ENCODE measurements around the gene ARSA.
"Not testable (repeated sequence)": the region's sequence is repeated elsewhere in the genome, so short reads cannot be mapped to it uniquely, and the experiment has no call there.

ARSA gene

GRCh38 chr22:50656122-50657070 is 28.4 kb upstream of the ARSA start:
- in situ Hi-C loops (cut with HindIII; ENCODE audit: low sequenced_read_pairs): no loop called here

DNA sequence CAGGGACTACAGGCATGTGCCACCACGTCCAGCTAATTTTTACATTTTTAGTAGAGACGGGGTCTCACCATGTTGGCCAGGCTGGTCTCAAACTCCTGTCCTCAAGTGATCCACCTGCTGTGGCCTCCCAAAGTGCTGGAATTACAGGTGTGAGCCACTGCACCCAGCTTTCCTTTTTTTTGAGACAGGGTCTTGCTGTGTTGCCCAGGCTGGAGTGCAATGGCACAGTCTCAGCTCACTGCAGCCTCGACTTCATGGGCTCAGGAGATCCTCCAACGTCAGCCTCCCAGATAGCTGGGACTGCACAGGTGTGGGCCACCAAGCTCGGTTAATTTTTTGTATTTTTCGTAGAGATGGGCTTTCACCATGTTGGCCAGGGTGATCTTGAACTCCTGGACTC is 26.7 kb upstream of the ARSA start:
- in situ Hi-C loops (cut with HindIII; ENCODE audit: low sequenced_read_pairs): not testable (repeated sequence)

DNA sequence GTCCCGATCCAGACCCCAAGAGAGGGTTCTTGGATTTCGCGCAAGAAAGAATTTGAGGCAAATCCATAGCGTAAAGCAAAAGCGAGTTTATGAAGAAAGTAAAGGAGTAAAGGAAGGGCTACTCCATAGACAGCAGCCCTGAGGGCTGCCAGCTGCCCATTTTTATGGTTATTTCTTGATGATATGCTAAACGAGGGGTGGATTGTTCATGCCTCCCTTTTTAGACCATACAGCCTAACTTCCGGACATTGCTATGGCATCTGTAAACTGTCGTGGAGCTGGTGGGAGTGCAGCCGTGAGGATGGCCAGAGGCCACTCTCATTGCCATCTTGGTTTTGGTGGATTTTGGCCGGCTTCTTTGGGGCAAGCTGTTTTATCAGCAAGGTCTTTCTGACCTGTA is 25.3 kb upstream of the ARSA start:
- in situ Hi-C loops (cut with HindIII; ENCODE audit: low sequenced_read_pairs): no loop called here

DNA sequence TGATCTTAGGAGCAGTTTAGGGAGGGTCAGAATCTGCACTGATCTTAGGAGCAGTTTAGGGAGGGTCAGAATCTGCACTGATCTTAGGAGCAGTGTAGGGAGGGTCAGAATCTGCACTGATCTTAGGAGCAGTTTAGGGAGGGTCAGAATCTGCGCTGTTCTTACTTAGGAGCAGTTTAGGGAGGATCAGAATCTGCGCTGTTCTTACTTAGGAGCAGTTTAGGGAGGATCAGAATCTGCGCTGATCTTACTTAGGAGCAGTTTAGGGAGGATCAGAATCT is 15.8 kb upstream of the ARSA start:
- in situ Hi-C loops (cut with HindIII; ENCODE audit: low sequenced_read_pairs): not testable (repeated sequence)

GRCh38 chr22:50643021-50643820 is 15.3 kb upstream of the ARSA start:
- in situ Hi-C loops (cut with HindIII; ENCODE audit: low sequenced_read_pairs): not testable (repeated sequence)

- in situ Hi-C loops (cut with HindIII; ENCODE audit: low sequenced_read_pairs): no loop called here
Observed at GRCh38 chr22:50641696-50642607, 14.0 kb upstream of the ARSA start.

- in situ Hi-C loops (cut with HindIII; ENCODE audit: low sequenced_read_pairs): no loop called here
Observed at GRCh38 chr22:50640857-50641647, 13.1 kb upstream of the ARSA start.

GRCh38 chr22:50640296-50640695 is 12.3 kb upstream of the ARSA start:
- in situ Hi-C loops (cut with HindIII; ENCODE audit: low sequenced_read_pairs): not testable (repeated sequence)

- in situ Hi-C loops (cut with HindIII; ENCODE audit: low sequenced_read_pairs): no loop called here
Observed at GRCh38 chr22:50635591-50635990, 7.6 kb upstream of the ARSA start.

DNA sequence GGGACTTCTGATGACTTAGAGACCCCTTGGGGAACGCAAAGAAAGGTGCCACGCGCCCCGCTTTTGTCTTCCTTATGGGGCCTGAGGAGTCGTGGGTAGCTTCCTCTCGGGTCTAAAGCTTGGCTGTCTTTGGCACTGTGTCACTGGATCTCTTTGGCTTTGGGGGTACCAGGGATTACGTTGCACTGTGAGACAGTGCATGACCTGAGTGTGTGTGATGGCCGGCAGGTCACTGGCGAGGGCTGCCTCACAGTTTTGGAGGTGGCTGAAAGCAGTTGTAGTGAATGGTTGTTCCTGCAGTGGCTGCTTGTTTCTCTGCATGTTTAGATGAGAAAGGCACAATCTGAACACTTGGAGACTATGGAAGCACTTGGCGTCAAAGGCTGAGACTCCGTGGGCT is 5.8 kb upstream of the ARSA start:
- in situ Hi-C loops (cut with HindIII; ENCODE audit: low sequenced_read_pairs): no loop called here

DNA sequence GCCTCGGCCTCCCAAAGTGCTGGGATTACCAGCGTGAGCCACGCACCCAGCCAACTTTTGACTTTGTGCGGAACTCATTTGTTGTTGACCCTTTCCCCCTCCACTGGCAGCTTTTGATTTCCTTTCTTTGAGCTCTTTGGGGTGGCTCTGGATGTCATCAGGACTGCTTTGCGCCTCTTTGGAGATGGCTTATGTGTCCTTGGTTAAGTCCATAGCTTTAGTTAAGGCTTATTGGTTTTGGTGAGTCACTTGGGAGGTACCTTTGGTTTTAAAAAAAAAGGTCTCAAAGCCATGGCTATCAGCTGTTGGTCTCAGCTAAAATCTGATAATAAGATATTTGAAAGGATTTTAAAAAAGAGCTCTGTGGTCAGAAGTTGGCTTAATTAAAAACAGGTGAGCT is 5.1 kb upstream of the ARSA start:
- in situ Hi-C loops (cut with HindIII; ENCODE audit: low sequenced_read_pairs): no loop called here

DNA sequence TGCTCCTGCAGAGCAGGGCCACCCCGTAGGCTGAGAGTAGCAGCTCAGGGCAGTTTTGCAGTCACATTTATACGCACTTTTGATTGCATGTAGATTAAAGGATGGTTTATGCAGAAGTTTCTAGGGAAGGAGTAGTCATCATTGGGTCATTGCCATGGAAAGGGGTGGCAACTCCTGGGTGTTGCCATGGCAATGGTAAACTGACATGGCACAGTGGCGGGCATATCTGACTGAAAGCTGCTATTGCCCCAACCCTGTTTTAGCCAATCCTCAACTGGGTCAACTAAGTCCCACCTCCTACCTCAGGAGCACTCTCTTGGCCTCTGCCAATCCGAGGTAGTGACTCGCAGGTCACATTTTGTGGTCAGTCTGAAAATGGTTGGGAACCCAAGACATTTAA is 2.4 kb upstream of the ARSA start:
- in situ Hi-C loops (cut with HindIII; ENCODE audit: low sequenced_read_pairs): no loop called here

DNA sequence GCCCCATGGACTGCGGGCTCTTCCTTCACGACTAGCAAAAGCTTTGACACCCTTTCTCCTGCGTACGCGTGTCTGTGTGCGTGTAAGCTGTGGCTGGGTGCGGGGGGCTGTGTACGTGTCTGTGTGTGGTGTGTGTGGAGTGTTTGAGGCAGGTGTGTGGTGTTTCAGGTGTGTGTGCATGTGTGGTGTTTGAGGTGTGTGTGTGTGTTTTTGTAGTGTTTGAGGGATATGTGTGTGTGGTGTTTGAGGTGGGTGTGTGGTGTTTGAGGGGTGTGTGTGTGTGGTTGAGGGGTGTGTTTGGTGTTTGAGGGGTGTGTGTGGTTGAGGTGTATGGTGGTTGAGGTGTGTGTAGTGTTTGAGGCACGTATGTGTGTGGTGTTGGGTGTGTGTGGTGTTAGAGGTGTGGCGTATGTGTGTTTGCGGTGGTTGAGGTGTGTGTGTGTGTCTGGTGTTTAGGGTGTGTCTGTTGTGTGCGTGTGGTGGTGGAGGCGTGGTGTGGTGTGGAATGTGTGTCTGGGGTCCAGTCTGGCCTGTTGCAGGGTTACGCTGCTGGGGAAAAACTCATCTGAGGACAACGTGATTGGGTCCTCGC is 687 bp upstream of the ARSA start:
- in situ Hi-C loops (cut with HindIII; ENCODE audit: low sequenced_read_pairs): no loop called here

DNA sequence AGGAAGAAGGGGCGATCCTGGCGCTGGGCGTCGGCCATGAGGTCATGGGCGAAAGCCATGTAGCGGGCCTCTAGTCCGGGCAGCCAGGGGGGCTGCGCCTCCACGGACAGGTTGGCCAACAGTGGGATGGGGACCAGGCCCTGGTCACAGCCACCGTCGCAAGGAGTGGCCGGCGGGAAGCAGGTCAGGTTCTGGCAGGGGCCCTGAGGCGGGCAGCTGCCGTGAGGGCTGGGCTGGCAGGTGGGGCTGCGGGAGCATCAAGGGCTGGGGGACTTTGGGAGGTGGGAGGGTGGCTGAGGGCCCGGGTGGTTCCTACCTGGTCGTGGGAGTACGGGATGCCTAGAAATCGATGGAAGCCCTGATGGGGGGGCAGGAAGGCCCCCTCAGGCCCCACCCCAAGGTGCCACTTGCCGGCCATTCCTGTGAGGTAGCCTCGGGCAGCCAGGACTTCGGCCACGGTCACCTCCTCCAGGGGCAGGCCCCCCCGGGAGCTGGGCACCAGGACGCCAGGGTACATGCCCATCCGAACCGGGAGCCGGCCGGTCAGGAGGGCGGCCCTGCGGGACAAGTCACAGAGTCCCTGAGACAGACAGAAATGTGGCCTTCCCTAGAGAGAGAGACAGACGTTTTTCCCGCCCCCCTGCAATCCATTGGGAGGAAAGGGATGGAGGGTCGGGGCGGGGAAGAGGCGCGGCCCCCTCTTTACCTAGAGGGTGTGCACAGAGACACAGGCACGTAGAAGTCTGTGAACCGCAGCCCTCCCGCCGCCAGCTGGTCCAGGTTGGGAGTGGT is 906 bp downstream of the ARSA start:
- in situ Hi-C loops (cut with HindIII; ENCODE audit: low sequenced_read_pairs): no loop called here

DNA sequence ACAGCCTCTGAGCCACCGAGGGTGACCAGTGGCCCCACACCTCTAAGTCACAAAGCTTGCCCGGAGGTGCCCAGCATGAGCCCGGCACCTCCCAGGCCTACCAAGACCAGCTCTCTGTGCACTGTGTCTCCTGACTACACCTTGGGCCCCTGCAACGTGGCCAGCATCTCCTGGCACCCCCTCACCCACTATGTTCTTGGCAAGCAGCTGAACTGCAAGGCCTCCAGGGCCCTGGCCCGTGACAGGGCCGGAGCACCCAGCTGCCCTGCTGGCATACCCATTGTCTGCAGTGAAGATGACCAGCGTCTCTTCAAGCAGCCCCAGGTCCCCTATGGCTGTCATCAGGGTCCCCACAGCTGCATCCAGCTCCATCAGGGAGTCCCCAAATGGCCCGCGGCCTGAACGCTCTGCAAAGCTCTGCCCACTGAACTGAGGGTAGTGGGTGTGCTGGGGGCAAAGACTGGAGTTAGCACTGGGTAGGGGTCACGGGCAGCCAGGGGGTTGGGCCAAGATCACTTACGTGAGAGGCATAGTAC is 1.6 kb downstream of the ARSA start:
- in situ Hi-C loops (cut with HindIII; ENCODE audit: low sequenced_read_pairs): no loop called here

GRCh38 chr22:50625568-50626313 is 2.2 kb downstream of the ARSA start:
- in situ Hi-C loops (cut with HindIII; ENCODE audit: low sequenced_read_pairs): no loop called here

DNA sequence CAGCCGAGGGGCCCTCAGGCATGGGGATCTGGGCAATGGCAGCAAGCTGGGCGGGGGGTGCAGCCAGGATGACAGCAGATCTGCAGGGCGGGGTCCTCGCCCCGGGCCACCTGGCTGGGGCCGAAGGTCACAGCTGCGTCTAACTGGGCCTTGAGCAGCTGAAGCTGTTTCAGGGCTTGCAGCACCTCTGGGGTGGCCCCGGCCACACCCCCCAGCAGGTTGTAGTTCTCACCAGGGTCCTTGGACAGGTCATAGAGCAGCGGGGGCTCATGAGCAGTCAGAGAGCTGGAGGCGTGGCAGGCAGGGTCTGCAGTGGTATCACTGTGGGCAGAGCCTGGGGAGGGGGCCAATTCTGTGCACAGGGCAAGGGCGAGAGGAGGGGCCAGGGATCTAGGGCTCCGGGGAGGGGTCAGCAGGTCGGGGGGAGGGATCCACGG is 2.8 kb downstream of the ARSA start:
- in situ Hi-C loops (cut with HindIII; ENCODE audit: low sequenced_read_pairs): no loop called here
